ENCODE results near the gene COL25A1.

GRCh38 chr4:109327641-109328040 lies 25.2 kb upstream of the COL25A1 start:
- no peak for TF ChIP-seq CTCF (IDR thresholded peaks at IDR 0.05)
- no peak for TF ChIP-seq POLR2A (IDR thresholded peaks at IDR 0.05)
